ENCODE data around the gene ARHGAP40.

Gene ARHGAP40

DNA sequence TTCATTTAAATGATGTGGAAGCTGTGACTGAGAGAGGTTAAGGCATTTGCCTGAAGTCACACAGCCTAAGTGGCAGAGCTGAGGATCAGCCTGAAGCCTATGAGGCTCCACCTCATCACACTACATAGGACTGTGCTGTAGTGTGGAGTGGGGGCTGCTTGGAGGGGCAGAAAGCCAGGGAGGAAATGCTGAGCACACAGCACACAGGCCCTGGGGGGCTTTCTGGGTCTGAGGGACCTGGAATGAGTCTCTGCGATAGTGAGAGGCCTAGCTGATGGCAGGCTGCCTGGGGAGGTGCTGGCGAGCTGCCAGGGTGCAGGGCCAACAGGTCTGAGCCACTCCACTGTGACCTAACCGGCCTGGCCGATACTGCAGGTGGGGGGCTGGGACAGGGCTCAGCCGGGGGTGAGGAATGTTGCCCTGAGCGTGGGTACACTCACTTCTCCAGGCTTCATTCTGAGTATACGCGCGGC lies 2.2 kb upstream of the ARHGAP40 start:
- no peaks in the 10 kb centered on the region for H4K20me1 ChIP-seq (ENCODE audit: insufficient read depth, low read length)
- H3K36me3 ChIP-seq (ENCODE audit: insufficient read depth, low read length): no peaks in the 10 kb centered on the region
- peaks cover 7% of the 10 kb centered on the region; the same call in 1 of the 2 replicates for H3K27me3 ChIP-seq (ENCODE audit: insufficient read depth, low read length)
- no peaks in the 10 kb centered on the region for H3K9me2 ChIP-seq (ENCODE audit: low read depth, low read length)
- no peaks in the 10 kb centered on the region for H3K4me1 ChIP-seq (ENCODE audit: insufficient read depth, low read length, severe bottlenecking)
- no peak overlapping the region for H3K27ac ChIP-seq (ENCODE audit: low read depth, low read length, poor library complexity, severe bottlenecking)
- TF ChIP-seq, protein P1, sequence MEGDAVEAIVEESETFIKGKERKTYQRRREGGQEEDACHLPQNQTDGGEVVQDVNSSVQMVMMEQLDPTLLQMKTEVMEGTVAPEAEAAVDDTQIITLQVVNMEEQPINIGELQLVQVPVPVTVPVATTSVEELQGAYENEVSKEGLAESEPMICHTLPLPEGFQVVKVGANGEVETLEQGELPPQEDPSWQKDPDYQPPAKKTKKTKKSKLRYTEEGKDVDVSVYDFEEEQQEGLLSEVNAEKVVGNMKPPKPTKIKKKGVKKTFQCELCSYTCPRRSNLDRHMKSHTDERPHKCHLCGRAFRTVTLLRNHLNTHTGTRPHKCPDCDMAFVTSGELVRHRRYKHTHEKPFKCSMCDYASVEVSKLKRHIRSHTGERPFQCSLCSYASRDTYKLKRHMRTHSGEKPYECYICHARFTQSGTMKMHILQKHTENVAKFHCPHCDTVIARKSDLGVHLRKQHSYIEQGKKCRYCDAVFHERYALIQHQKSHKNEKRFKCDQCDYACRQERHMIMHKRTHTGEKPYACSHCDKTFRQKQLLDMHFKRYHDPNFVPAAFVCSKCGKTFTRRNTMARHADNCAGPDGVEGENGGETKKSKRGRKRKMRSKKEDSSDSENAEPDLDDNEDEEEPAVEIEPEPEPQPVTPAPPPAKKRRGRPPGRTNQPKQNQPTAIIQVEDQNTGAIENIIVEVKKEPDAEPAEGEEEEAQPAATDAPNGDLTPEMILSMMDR (IDR thresholded peaks at IDR 0.05; ENCODE audit: low read length): no peak
- TF ChIP-seq EZH2 (IDR thresholded peaks at IDR 0.05; ENCODE audit: borderline replicate concordance, low read length): no peak
- H3K9ac ChIP-seq (ENCODE audit: low read length): no peak overlapping the region
- H3K4me3 ChIP-seq (ENCODE audit: low read depth, low read length, poor library complexity, severe bottlenecking): no peak overlapping the region
- H3K9me3 ChIP-seq (ENCODE audit: low read length): no peaks in the 10 kb centered on the region
- H3K4me2 ChIP-seq (ENCODE audit: low read length): no peak overlapping the region
- H2AFZ ChIP-seq (ENCODE audit: low read length): no peak overlapping the region
- H3F3A ChIP-seq (ENCODE audit: insufficient read depth, low read length): no peaks in the 10 kb centered on the region
- H3K79me2 ChIP-seq (ENCODE audit: insufficient read depth, low read length): no peaks in the 10 kb centered on the region

DNA sequence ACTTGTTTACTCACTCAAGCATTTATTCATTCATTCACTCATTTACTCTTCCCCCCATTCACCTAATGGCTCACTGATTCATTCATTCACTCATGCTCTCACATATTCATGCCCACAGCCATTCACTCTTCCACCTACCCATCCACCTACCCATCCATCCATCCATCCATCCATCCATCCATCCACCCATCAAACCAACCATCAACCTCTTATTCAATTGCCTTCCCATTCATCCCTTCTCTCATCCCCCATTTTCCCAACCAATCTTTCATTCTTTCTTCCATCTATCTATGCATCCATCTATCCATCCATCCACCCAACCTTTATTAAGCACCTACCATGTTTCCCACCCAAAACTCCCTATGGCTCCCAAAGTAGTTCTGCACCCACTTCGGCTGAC lies 1.6 kb upstream of the ARHGAP40 start:
- Histone ChIP-seq H3K4me1 (ENCODE audit: insufficient read depth, low read length, severe bottlenecking) (no peaks in the 10 kb centered on the region), H3K9me2 (ENCODE audit: low read depth, low read length) (no peaks in the 10 kb centered on the region), H2AFZ (ENCODE audit: low read length) (no peak overlapping the region), H3K79me2 (ENCODE audit: insufficient read depth, low read length) (no peaks in the 10 kb centered on the region), H4K20me1 (ENCODE audit: insufficient read depth, low read length) (no peaks in the 10 kb centered on the region), H3K4me2 (ENCODE audit: low read length) (no peak overlapping the region), H3K4me3 (ENCODE audit: low read depth, low read length, poor library complexity, severe bottlenecking) (no peak overlapping the region), H3F3A (ENCODE audit: insufficient read depth, low read length) (no peaks in the 10 kb centered on the region), H3K27ac (ENCODE audit: low read depth, low read length, poor library complexity, severe bottlenecking) (no peak overlapping the region), H3K9me3 (ENCODE audit: low read length) (no peaks in the 10 kb centered on the region), H3K36me3 (ENCODE audit: insufficient read depth, low read length) (no peaks in the 10 kb centered on the region), H3K27me3 (ENCODE audit: insufficient read depth, low read length) (peaks cover 7% of the 10 kb centered on the region; the same call in 1 of the 2 replicates), H3K9ac (ENCODE audit: low read length) (no peak overlapping the region)
- no peak for TF ChIP-seq EZH2 (IDR thresholded peaks at IDR 0.05; ENCODE audit: borderline replicate concordance, low read length)
- TF ChIP-seq, protein P1 (IDR thresholded peaks at IDR 0.05; ENCODE audit: low read length): no peak

DNA sequence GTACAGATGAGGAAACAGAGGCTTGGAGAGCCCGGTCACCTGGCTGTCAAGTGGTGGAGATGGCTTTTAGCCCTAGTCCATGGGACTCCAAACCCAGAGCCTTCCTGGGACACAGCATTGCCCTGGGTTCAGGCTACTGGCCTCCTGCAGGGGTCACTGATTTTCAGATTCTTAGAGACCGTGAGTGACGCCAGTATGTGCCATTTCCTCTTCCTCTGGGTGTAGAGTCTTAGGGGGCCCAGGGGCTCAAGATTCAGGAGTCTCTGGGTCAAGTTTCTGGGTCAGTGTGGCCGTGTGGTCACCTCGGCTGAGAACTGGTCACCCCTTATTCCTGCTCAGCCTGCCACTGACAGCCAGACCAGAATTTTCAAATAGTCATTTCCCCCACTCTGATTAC lies 574 bp downstream of the ARHGAP40 start:
- no peak overlapping the region for H2AFZ ChIP-seq (ENCODE audit: low read length)
- no peak overlapping the region for H3K4me3 ChIP-seq (ENCODE audit: low read depth, low read length, poor library complexity, severe bottlenecking)
- H3K4me2 ChIP-seq (ENCODE audit: low read length): no peak overlapping the region
- no peaks in the 10 kb centered on the region for H3K9me2 ChIP-seq (ENCODE audit: low read depth, low read length)
- no peak overlapping the region for H3K9ac ChIP-seq (ENCODE audit: low read length)
- H4K20me1 ChIP-seq (ENCODE audit: insufficient read depth, low read length): no peaks in the 10 kb centered on the region
- no peak for TF ChIP-seq EZH2 (IDR thresholded peaks at IDR 0.05; ENCODE audit: borderline replicate concordance, low read length)
- TF ChIP-seq, protein P1 (IDR thresholded peaks at IDR 0.05; ENCODE audit: low read length): no peak
- no peaks in the 10 kb centered on the region for H3F3A ChIP-seq (ENCODE audit: insufficient read depth, low read length)
- no peaks in the 10 kb centered on the region for H3K9me3 ChIP-seq (ENCODE audit: low read length)
- H3K27ac ChIP-seq (ENCODE audit: low read depth, low read length, poor library complexity, severe bottlenecking): no peak overlapping the region
- no peaks in the 10 kb centered on the region for H3K4me1 ChIP-seq (ENCODE audit: insufficient read depth, low read length, severe bottlenecking)
- no peaks in the 10 kb centered on the region for H3K36me3 ChIP-seq (ENCODE audit: insufficient read depth, low read length)
- no peaks in the 10 kb centered on the region for H3K79me2 ChIP-seq (ENCODE audit: insufficient read depth, low read length)
- peaks cover 7% of the 10 kb centered on the region; the same call in 1 of the 2 replicates for H3K27me3 ChIP-seq (ENCODE audit: insufficient read depth, low read length)

Measured in OCI-LY1 (cell line).